ENCODE results near the gene RAB8B.

Gene RAB8B

DNA sequence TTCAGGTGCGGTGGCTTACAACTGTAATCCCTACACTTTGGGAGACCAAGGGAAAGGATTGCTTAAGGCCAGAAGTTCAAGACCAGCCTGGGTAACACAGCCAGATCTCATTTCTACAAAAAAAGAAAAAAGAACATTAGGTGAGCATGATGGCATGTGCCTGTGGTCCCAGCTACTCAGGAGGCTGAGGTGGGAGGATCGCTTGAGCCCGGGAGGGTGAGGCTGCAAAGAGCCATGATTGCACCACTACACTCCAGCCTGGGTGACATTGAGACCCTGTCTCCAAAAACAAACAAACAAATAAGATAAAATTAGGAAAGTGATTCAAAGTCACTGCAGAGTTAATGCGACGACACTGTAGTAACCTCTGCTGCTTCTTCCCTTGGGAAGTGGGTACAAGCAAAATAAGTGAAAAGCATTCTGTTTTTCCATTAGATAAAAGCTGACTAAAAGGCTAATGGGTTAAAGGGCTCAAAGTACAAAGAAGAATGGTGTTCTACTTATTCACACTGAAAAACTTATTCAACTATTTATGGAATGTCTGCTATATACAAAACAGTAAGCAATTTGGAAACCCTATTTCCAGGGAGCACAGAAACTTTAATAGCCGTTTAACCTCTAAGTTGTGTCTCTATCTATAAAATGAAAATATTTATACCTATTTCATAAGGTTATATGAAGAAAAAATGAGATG is 24.1 kb upstream of the RAB8B start:
- H3K18ac ChIP-seq (ENCODE audit: low read length), result no peak overlapping the region
- no peak overlapping the region for H3K4me2 ChIP-seq (ENCODE audit: low read length)
- H4K91ac ChIP-seq (ENCODE audit: low read depth, low read length), result no peak overlapping the region
- no peaks in the 10 kb centered on the region for H3K36me3 ChIP-seq (ENCODE audit: control insufficient read depth in 1 of 2, insufficient read depth in 2 of 2, low read length in 2 of 2)
- H3K27me3 ChIP-seq (ENCODE audit: insufficient read depth, low read length), result no peaks in the 10 kb centered on the region
- H4K8ac ChIP-seq (ENCODE audit: low read depth, low read length), result no peak overlapping the region
- H3K4ac ChIP-seq (ENCODE audit: low read depth, low read length), result no peak overlapping the region
- H3K23ac ChIP-seq (ENCODE audit: low read length), result no peak overlapping the region
- H3K9ac ChIP-seq (ENCODE audit: low read length), result no peak overlapping the region
- H4K12ac ChIP-seq (ENCODE audit: low read depth, low read length), result no peak overlapping the region
- no CpG with 5 or more reads among the region's 6 CpGs for WGBS (ENCODE audit: extremely low coverage, insufficient coverage, insufficient read length)
- no peaks in the 10 kb centered on the region for H3K4me1 ChIP-seq (ENCODE audit: control insufficient read depth in 1 of 2, insufficient read depth in 2 of 2, low read length in 2 of 2)
- no peak overlapping the region for H2AFZ ChIP-seq (ENCODE audit: insufficient read depth, low read length, poor library complexity)
- no peak overlapping the region for H2BK120ac ChIP-seq (ENCODE audit: insufficient read depth, low read length, poor library complexity)
- no peak overlapping the region for H3K27ac ChIP-seq (ENCODE audit: low read depth, low read length)
- DNase-seq, result peak in 1 of 2 donors; percentile 43
- H3K14ac ChIP-seq (ENCODE audit: low read length), result no peak overlapping the region
- no peak overlapping the region for H2AK5ac ChIP-seq (ENCODE audit: low read length)
- H3K79me2 ChIP-seq (ENCODE audit: control insufficient read depth, insufficient read depth, low read length, poor library complexity), result no peaks in the 10 kb centered on the region
- H3K79me1 ChIP-seq (ENCODE audit: low read length), result no peaks in the 10 kb centered on the region
- H2BK5ac ChIP-seq (ENCODE audit: low read depth, low read length, poor library complexity), result no peak overlapping the region
- H3K4me3 ChIP-seq (ENCODE audit: low read depth, low read length), result no peak overlapping the region
- no peaks in the 10 kb centered on the region for H3K9me3 ChIP-seq (ENCODE audit: insufficient read depth, low read depth, low read length)
- no peak overlapping the region for H2BK12ac ChIP-seq (ENCODE audit: low read length)

GRCh38 chr15:63166219-63166618 is 23.2 kb upstream of the RAB8B start:
- Histone ChIP-seq H4K12ac (ENCODE audit: low read depth, low read length) (no peak overlapping the region), H3K79me2 (ENCODE audit: control insufficient read depth, insufficient read depth, low read length, poor library complexity) (no peaks in the 10 kb centered on the region), H3K4ac (ENCODE audit: low read depth, low read length) (no peak overlapping the region), H2BK5ac (ENCODE audit: low read depth, low read length, poor library complexity) (no peak overlapping the region), H3K27me3 (ENCODE audit: insufficient read depth, low read length) (no peaks in the 10 kb centered on the region), H4K91ac (ENCODE audit: low read depth, low read length) (no peak overlapping the region), H3K4me3 (ENCODE audit: low read depth, low read length) (no peak overlapping the region), H3K4me2 (ENCODE audit: low read length) (no peak overlapping the region), H2AK5ac (ENCODE audit: low read length) (no peak overlapping the region), H3K4me1 (ENCODE audit: control insufficient read depth in 1 of 2, insufficient read depth in 2 of 2, low read length in 2 of 2) (no peaks in the 10 kb centered on the region), H2BK12ac (ENCODE audit: low read length) (no peak overlapping the region), H3K9ac (ENCODE audit: low read length) (no peak overlapping the region), H3K79me1 (ENCODE audit: low read length) (no peaks in the 10 kb centered on the region), H3K14ac (ENCODE audit: low read length) (no peak overlapping the region), H3K23ac (ENCODE audit: low read length) (no peak overlapping the region), H3K18ac (ENCODE audit: low read length) (no peak overlapping the region), H2AFZ (ENCODE audit: insufficient read depth, low read length, poor library complexity) (no peak overlapping the region), H4K8ac (ENCODE audit: low read depth, low read length) (no peak overlapping the region), H3K27ac (ENCODE audit: low read depth, low read length) (no peak overlapping the region), H2BK120ac (ENCODE audit: insufficient read depth, low read length, poor library complexity) (no peak overlapping the region), H3K9me3 (ENCODE audit: insufficient read depth, low read depth, low read length) (no peaks in the 10 kb centered on the region), H3K36me3 (ENCODE audit: control insufficient read depth in 1 of 2, insufficient read depth in 2 of 2, low read length in 2 of 2) (no peaks in the 10 kb centered on the region)
- no CpG with 5 or more reads among the region's 2 CpGs for WGBS (ENCODE audit: extremely low coverage, insufficient coverage, insufficient read length)
- peak in 1 of 2 donors; percentile 39 for DNase-seq

GRCh38 chr15:63169788-63170187 is 19.6 kb upstream of the RAB8B start:
- no peak overlapping the region for H3K18ac ChIP-seq (ENCODE audit: low read length)
- no peak overlapping the region for H3K14ac ChIP-seq (ENCODE audit: low read length)
- H3K9ac ChIP-seq (ENCODE audit: low read length), result no peak overlapping the region
- no peak overlapping the region for H3K23ac ChIP-seq (ENCODE audit: low read length)
- H4K8ac ChIP-seq (ENCODE audit: low read depth, low read length), result no peak overlapping the region
- H3K4me1 ChIP-seq (ENCODE audit: control insufficient read depth in 1 of 2, insufficient read depth in 2 of 2, low read length in 2 of 2), result no peaks in the 10 kb centered on the region
- H2AK5ac ChIP-seq (ENCODE audit: low read length), result no peak overlapping the region
- no peaks in the 10 kb centered on the region for H3K79me1 ChIP-seq (ENCODE audit: low read length)
- H2BK120ac ChIP-seq (ENCODE audit: insufficient read depth, low read length, poor library complexity), result no peak overlapping the region
- H3K27ac ChIP-seq (ENCODE audit: low read depth, low read length), result no peak overlapping the region
- no peak overlapping the region for H2BK12ac ChIP-seq (ENCODE audit: low read length)
- H3K4me3 ChIP-seq (ENCODE audit: low read depth, low read length), result no peak overlapping the region
- no peak overlapping the region for H4K91ac ChIP-seq (ENCODE audit: low read depth, low read length)
- no peaks in the 10 kb centered on the region for H3K79me2 ChIP-seq (ENCODE audit: control insufficient read depth, insufficient read depth, low read length, poor library complexity)
- no peaks in the 10 kb centered on the region for H3K36me3 ChIP-seq (ENCODE audit: control insufficient read depth in 1 of 2, insufficient read depth in 2 of 2, low read length in 2 of 2)
- H3K9me3 ChIP-seq (ENCODE audit: insufficient read depth, low read depth, low read length), result no peaks in the 10 kb centered on the region
- no peak overlapping the region for H2AFZ ChIP-seq (ENCODE audit: insufficient read depth, low read length, poor library complexity)
- no peak overlapping the region for H3K4me2 ChIP-seq (ENCODE audit: low read length)
- H3K27me3 ChIP-seq (ENCODE audit: insufficient read depth, low read length), result no peaks in the 10 kb centered on the region
- no peak for DNase-seq
- H2BK5ac ChIP-seq (ENCODE audit: low read depth, low read length, poor library complexity), result no peak overlapping the region
- WGBS (ENCODE audit: extremely low coverage, insufficient coverage, insufficient read length), result no CpG with 5 or more reads among the region's 2 CpGs
- H4K12ac ChIP-seq (ENCODE audit: low read depth, low read length), result no peak overlapping the region
- H3K4ac ChIP-seq (ENCODE audit: low read depth, low read length), result no peak overlapping the region

DNA sequence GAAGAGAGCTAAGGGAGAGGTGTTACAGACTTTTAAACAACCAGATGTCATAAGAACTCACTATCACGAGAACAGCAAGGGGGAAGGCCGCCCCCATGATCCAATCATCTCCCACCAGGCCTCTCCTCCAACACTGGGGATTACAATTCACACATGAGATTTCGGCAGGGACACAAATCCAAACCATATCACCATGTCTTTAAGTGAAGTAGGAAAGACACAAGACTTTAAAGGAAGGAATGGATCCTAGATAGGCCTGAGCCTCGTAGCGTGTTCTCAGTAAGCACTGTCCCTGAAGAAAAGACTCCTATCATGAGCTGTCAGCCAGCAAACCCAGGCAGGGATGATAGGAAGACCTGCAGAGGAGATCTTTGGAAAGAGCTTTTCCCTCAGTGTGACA is 17.0 kb upstream of the RAB8B start:
- no CpG with 5 or more reads among the region's 5 CpGs for WGBS (ENCODE audit: extremely low coverage, insufficient coverage, insufficient read length)
- Histone ChIP-seq H3K4me2 (ENCODE audit: low read length) (no peak overlapping the region), H4K8ac (ENCODE audit: low read depth, low read length) (no peak overlapping the region), H2BK12ac (ENCODE audit: low read length) (no peak overlapping the region), H4K12ac (ENCODE audit: low read depth, low read length) (no peak overlapping the region), H2AK5ac (ENCODE audit: low read length) (no peak overlapping the region), H4K91ac (ENCODE audit: low read depth, low read length) (no peak overlapping the region), H2BK120ac (ENCODE audit: insufficient read depth, low read length, poor library complexity) (no peak overlapping the region), H3K4me1 (ENCODE audit: control insufficient read depth in 1 of 2, insufficient read depth in 2 of 2, low read length in 2 of 2) (peaks cover 0 to 2% of the 10 kb centered on the region in 2 experiments), H2AFZ (ENCODE audit: insufficient read depth, low read length, poor library complexity) (no peak overlapping the region), H3K4ac (ENCODE audit: low read depth, low read length) (no peak overlapping the region), H3K9ac (ENCODE audit: low read length) (no peak overlapping the region), H3K18ac (ENCODE audit: low read length) (no peak overlapping the region), H3K36me3 (ENCODE audit: control insufficient read depth in 1 of 2, insufficient read depth in 2 of 2, low read length in 2 of 2) (no peaks in the 10 kb centered on the region), H3K27me3 (ENCODE audit: insufficient read depth, low read length) (no peaks in the 10 kb centered on the region), H3K14ac (ENCODE audit: low read length) (no peak overlapping the region), H3K4me3 (ENCODE audit: low read depth, low read length) (no peak overlapping the region), H2BK5ac (ENCODE audit: low read depth, low read length, poor library complexity) (no peak overlapping the region), H3K9me3 (ENCODE audit: insufficient read depth, low read depth, low read length) (no peaks in the 10 kb centered on the region), H3K79me1 (ENCODE audit: low read length) (peaks cover 2% of the 10 kb centered on the region), H3K23ac (ENCODE audit: low read length) (no peak overlapping the region), H3K79me2 (ENCODE audit: control insufficient read depth, insufficient read depth, low read length, poor library complexity) (no peaks in the 10 kb centered on the region), H3K27ac (ENCODE audit: low read depth, low read length) (no peak overlapping the region)
- no peak for DNase-seq

Data from trophoblast cell (in vitro differentiated cells and primary cell).